ENCODE measurements around the gene GPM6B.

The GPM6B gene

GRCh38 chrX:13824746-13825145 is 7.9 kb upstream of the GPM6B start:
- no peak for DNase-seq (ENCODE audit: low read depth in 2 of 2)

DNA sequence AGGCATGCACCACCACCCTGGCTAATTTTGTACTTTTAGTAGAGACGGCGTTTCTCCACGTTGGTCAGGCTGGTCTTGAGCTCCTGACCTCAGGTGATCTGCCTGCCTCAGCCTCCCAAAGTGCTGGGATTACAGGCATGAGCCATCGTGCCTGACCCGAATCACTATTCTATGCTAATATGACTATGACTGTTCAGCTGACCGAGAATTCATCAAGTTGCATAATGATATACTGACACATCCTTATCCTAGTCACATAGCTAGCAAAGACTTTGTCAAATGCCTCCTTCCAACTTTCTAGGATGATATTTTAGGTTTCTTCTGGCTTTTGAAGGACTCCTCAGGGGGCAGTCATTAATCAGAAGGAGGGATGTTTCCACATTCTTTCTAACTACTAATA is 4.8 kb upstream of the GPM6B start:
- no peak for DNase-seq (ENCODE audit: low read depth in 2 of 2)

GRCh38 chrX:13816176-13816575 is 717 bp downstream of the GPM6B start:
- DNase-seq (ENCODE audit: low read depth in 2 of 2), result no peak

DNA sequence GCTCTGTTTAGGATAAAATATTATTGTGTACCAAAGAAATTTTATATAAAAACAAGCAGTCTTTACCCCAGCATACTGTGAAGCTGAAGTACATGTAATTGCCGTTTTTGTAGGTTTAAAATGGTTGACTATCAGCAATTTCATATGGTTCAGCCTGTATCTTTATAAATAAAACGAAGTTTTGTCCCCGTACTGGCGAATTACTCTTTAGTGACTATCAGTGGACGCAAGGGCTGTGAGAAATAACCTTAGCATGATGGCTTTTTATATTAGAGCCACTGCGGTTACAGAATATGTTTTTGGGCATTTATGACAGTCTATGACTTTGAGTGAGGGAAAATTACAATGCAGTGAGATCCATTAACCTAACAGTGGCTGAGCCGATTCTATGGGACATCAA is 1.2 kb downstream of the GPM6B start:
- DNase-seq (ENCODE audit: low read depth in 2 of 2), result no peak

DNA sequence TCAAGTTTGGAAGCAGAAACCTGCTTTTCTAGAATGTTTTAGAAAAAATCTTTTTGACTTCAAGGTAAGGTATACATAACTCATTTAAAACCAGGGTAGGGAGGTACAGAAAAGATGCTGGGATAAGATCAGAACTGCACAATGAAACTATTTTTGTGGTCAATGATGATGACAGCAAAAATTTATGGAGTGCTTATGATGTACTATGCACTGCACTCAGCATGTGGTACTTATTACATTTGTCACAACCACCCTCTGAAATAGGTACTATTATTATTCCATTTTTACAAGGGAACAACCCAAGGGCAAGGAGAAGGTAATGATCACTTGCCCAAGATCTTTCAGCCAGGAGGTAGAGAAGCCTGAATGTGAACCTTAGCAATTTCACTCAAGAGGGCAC is 8.0 kb downstream of the GPM6B start:
- no peak for DNase-seq (ENCODE audit: low read depth in 2 of 2)

- DNase-seq (ENCODE audit: low read depth in 2 of 2), result no peak
These were observed 8.6 kb downstream of the GPM6B start for GRCh38 chrX:13808293-13808692.

- no peak for DNase-seq (ENCODE audit: low read depth in 2 of 2)
These were observed 11.7 kb downstream of the GPM6B start for GRCh38 chrX:13805241-13805640.

DNA sequence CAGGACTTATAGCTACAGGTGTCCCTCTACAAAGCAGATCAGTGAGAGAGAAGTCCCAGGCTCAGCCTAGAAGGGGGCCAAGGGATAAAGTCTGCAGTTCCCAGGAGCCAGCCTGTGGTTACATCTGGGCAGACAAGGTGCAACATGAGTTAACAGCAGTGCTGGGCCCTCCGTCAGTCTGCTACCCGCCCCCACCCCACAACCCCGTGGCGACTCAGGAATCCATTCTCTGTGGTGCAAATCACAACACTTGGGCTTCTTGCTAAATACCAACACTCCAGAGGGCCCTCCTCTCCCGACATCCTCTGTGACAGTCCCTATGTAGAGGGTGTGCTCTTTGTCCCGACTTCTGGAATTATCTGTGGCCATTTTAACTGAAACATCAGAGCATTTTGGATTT is 13.8 kb downstream of the GPM6B start:
- DNase-seq (ENCODE audit: low read depth in 2 of 2), result no peak

DNA sequence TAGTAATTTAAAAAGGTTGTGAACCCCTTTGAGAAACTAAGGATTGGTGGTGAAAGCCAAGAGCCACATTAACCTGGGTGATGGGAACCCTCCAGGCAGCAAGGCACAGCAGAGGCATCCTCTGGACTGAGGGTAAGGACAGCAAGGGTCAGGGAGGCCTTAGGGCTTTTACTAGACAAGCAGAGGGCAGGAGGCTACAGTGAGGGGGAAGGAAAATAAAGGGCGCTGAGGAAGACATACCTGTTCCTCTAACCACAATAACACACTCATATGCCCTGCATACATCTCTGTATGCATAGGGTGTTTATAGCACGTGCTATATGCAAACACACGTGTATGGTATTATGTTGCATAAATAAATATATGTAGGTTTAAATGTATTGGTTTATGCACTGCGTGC is 18.7 kb downstream of the GPM6B start:
- no peak for DNase-seq (ENCODE audit: low read depth in 2 of 2)

DNA sequence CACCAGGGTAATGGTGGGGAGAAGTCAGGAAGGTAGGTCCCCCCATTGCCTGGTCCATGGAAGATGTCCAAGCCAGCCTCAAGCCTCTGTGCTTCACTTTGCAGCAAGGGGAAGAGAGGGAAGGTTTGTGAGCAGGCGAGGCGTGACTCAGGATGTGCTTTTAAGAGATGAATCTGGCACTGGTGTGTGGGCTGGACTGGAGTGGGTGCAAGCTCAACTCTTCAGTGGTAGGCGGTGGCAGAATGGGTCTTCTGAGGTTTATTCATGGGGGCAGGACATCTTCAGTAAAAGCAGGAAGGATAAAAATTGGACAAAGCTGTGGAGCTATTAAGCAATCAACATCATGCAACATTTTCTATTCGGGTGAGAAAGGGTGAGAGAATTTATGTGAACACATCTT is 19.4 kb downstream of the GPM6B start:
- DNase-seq (ENCODE audit: low read depth in 2 of 2), result no peak

DNA sequence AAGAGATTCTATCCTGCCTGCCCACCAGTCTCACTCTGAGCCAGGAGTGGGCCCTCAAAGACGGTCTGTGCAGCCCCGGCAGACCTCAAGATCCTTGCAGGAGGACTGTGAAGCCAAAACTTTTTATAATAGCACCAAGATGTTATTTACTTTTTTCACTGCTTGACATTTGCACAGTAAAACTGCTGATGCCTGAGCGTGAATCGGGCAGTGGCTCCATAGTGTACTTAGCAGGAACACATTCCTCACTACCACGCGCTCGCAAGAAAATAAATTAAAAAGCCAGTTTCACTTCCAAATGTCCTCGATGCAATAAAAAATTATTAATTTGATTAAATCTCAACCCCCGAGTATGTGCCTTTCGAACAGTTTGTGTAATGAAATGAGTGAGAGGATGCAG is 22.5 kb downstream of the GPM6B start:
- no peak for DNase-seq (ENCODE audit: low read depth in 2 of 2)

DNA sequence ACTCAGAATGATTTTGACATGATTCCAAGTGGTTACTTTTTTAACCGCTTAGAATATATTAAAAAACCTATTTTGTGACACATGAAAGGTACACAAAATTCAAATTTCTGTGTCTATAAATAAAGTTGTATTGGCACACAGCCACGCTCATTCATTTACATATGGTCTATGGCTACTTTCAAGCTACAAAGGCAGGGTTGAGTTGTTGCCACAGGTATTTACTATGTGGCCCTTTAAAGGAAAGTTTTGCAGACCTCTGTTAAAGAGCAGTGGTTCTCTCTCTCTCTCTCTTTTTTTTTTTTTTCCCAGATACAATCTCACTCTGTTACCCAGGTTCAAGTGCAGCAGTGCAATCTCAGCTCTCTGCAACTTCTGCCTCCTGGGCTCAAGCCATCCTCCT is 23.0 kb downstream of the GPM6B start:
- no peak for DNase-seq (ENCODE audit: low read depth in 2 of 2)

GRCh38 chrX:13791559-13791958 is 25.3 kb downstream of the GPM6B start:
- DNase-seq (ENCODE audit: low read depth in 2 of 2), result no peak

DNA sequence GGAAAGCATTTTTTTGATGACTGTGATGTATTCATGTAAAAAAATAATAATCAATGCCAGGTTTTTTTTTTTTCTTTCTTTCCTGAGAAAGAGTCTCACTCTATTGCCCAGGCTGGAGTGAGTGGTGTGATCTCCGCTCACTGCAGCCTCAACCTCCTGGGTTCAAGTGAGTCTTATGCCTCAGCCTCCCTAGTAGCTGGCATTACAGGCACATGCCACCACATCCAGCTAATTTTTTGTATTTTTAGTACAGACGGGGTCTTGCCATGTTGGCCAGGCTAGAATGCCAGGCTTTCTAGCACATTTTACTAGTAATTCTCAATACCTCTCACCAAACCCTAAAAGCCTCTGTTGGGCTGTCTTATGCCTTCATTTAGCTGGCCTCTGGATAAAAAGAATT is 25.7 kb downstream of the GPM6B start:
- DNase-seq (ENCODE audit: low read depth in 2 of 2), result no peak

DNA sequence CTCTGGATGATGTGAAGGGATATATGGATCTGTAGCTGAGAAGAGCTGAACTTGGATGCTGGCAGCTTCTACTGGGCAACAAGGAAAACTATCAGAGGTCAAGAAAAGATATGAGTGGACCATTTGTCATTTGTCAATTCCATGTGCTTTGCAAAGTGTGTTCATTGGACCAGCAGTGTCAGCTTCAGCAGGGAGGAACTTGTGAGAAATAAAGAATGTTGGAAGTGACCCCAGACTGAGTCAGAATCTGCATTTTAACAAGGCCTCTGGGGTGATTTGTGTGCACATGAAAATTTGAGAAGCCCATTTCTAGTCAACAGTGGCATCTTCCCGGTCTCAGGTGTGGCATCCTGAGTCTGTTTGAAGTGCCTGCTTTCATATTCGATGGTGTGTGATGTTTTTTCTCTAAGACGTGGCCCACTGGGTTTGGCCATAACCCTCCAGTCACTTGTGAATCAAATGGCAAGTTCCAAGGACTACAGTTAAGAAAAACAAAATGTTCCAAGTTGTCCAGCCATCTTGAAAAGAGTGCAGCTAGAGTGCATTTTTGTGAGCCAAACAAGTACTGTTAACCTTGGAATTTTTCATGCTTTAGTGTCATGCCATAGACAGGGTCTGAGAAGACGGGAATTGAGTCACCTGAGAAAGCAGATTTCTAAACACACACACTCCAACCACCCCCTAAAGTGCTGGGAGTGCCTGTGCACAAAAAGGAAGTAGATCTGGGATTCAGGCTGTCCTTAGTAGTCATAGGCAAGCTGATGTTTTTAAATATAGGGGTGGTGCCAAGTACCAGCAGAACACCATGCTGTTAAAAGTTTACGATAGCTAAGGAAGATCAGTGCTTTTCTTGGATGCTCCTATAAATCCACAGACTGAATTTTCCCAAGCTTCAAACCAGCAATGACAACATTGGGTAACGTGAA is 26.4 kb downstream of the GPM6B start:
- no peak for DNase-seq (ENCODE audit: low read depth in 2 of 2)

GRCh38 chrX:13786048-13786447 is 30.8 kb downstream of the GPM6B start:
- no peak for DNase-seq (ENCODE audit: low read depth in 2 of 2)

DNA sequence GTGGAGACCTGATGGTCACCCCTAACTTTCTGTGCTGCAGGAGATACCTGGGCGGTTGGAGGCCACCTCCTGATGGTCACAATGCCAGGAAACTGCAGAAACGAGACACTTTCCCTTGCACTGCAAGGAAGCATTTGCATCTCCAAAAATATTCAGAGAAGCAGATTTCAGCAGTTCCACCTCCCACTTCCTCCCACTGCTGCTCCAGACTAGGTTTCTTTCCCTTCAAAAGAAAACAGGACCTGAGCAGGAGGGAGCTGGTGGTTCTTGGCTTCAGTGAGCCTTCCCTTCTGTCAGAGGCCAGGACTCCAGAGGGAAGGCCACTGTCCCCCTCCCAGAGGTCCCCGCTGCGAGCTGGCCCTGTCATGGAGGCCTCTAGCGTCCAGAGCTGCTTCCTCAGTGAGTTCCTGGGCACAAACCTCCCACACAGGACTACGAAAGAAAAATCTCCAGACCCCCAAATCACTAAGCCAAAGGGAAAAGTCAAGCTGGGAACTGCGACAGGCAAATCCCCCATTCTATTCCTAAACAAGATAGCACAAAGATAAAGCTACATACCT is 35.9 kb downstream of the GPM6B start:
- DNase-seq (ENCODE audit: low read depth in 2 of 2), result no peak

GRCh38 chrX:13778916-13779315 is 38.0 kb downstream of the GPM6B start:
- no peak for DNase-seq (ENCODE audit: low read depth in 2 of 2)

DNA sequence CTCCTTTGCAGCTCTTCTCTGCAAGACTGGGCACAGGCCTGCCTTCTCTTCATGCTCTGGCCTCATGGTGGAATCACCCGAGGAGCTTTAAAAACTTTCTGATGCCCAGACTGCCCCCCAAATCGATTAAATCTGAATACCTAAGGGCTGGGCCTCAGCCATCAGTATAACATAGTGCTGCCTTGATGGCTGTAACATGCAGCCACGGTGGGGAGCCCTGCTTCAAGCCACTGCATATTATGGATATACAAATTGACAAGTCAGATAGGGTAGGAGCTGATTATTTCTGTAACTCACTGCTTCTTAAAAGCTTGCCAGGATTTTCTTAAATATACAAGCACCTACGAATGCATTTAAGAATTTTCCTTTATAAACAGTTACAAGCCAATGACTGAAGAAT is 40.5 kb downstream of the GPM6B start:
- DNase-seq (ENCODE audit: low read depth in 2 of 2), result no peak

- DNase-seq (ENCODE audit: low read depth in 2 of 2), result no peak
These were observed 41.1 kb downstream of the GPM6B start for GRCh38 chrX:13775837-13776236.

GRCh38 chrX:13774696-13775095 is 42.2 kb downstream of the GPM6B start:
- no peak for DNase-seq (ENCODE audit: low read depth in 2 of 2)

DNA sequence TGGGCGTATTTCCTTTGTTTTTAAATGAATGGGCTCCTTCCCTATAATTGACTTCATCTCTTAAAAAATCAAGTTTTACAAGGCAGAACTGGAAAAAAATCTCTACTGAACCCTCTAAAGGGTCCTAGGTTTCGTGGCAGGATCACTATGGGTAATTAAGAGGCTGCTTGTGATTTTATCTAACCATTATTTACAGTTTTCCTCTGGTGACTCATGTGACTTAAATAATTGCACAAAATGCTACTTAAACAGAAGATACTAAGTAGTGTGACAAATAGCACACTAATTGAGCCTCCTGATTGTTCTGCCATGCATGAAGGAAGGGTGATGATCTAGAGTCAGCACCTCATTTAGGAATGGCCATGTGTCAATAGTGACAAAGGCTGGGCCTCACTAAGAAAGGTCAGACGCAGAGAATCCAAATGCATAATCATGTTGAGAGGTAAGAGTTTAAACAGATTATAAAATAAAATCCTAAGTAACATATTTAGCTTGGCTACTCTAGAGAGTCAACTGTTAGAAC is 46.8 kb downstream of the GPM6B start:
- no peak for DNase-seq (ENCODE audit: low read depth in 2 of 2)

- no peak for DNase-seq (ENCODE audit: low read depth in 2 of 2)
These were observed 48.0 kb downstream of the GPM6B start for GRCh38 chrX:13768939-13769338.

Data from stimulated activated CD8-positive, alpha-beta memory T cell treated with anti-CD3 and anti-CD28 coated beads, Interleukin-15, amount 100 ng/mL, for 48 hours (primary cell).